ENCODE data around the gene NTRK3. TPM values are rescaled to one million over a fixed set of nuclear protein-coding genes. Genes with fewer than 3 reads are reported as not detected.

The NTRK3 gene
- polyA plus RNA-seq, 1 donor (not counting 4 experiments of a cell fraction or from before 2014, with no cell fraction given), result not detected

DNA sequence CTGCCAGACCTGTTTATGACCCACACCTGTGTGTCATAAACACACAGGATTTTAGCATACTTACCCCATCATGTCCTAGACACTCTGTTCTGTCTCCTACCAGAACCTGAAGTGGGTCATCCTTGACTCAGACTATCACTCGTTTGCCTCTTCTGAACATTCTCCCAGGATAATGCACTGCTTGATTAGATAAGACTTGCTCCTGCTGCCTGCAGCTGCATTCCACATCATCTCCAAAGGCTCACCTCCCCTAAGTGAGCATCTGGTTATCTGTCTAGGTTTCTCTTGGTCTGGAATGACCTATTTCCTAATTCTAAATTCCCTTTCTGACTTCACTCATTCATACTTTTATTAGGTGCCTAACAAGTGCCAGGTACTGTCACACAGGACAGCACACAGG lies 332.1 kb downstream of the NTRK3 start:
- no peaks in the 10 kb centered on the region for H3K79me2 ChIP-seq (ENCODE audit: control insufficient read depth, insufficient read depth, low read length)
- no peaks in the 10 kb centered on the region for H3K9me3 ChIP-seq (ENCODE audit: control insufficient read depth, low read depth, low read length)
- no peaks in the 10 kb centered on the region for H3K9me1 ChIP-seq (ENCODE audit: control insufficient read depth, extremely low read depth, insufficient read depth, low read length)
- dilution Hi-C loops (cut with MboI; ENCODE audit: extremely low pct_ligation_motif_present, low sequenced_read_pairs), result no loop called here
- no peak overlapping the region for H3K9ac ChIP-seq (ENCODE audit: control insufficient read depth, extremely low read depth, insufficient read depth, low read length)
- H3K27ac ChIP-seq (ENCODE audit: control insufficient read depth, insufficient read depth, low read length), result no peak overlapping the region
- no peaks in the 10 kb centered on the region for H3K4me1 ChIP-seq (ENCODE audit: control insufficient read depth, extremely low read depth, insufficient read depth, low read length)
- FAIRE-seq (no peak), DNase-seq (ENCODE audit: low read depth, low spot score) (no peak)
- H2AFZ ChIP-seq (ENCODE audit: control insufficient read depth, low read length), result no peak overlapping the region
- H3K4me3 ChIP-seq (ENCODE audit: control insufficient read depth in 2 of 3, extremely low read depth in 1 of 3, insufficient read depth in 2 of 3, low read depth in 1 of 3, low read length in 3 of 3), result no peak overlapping the region
- H3K27me3 ChIP-seq (ENCODE audit: control insufficient read depth, extremely low read depth, insufficient read depth, low read length), result no peaks in the 10 kb centered on the region
- TF ChIP-seq EZH2 (IDR thresholded peaks at IDR 0.05; ENCODE audit: low read length), result no peak
- no peaks in the 10 kb centered on the region for H3K36me3 ChIP-seq (ENCODE audit: control insufficient read depth in 2 of 2, extremely low read depth in 1 of 2, insufficient read depth in 2 of 2, low read length in 2 of 2)
- no peaks in the 10 kb centered on the region for H4K20me1 ChIP-seq (ENCODE audit: control insufficient read depth, extremely low read depth, insufficient read depth, low read length)
- H3K4me2 ChIP-seq (ENCODE audit: control insufficient read depth, extremely low read depth, insufficient read depth, low read depth, low read length), result no peak overlapping the region

DNA sequence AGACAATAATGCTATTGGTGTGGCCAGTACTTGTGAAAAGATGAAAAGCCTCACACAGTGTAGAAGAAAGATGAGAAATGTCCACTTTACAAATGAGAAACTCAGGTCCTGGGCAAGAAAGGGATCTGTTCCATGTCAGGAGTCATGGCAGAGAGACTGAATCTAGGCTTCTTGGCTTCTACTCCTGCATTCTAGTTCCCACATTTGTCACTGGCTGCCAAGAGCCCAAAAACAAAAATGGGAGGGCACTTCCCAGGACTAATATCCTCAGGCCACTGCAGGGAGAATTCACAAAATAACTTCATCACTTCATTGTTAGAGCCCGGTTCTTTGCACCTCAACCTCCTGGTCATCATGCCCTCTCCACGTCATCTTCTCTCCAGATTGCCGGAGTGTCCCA lies 337.5 kb downstream of the NTRK3 start:
- Histone ChIP-seq H3K4me3 (ENCODE audit: control insufficient read depth in 2 of 3, extremely low read depth in 1 of 3, insufficient read depth in 2 of 3, low read depth in 1 of 3, low read length in 3 of 3) (no peak overlapping the region), H3K4me1 (ENCODE audit: control insufficient read depth, extremely low read depth, insufficient read depth, low read length) (no peaks in the 10 kb centered on the region), H4K20me1 (ENCODE audit: control insufficient read depth, extremely low read depth, insufficient read depth, low read length) (no peaks in the 10 kb centered on the region), H3K27me3 (ENCODE audit: control insufficient read depth, extremely low read depth, insufficient read depth, low read length) (no peaks in the 10 kb centered on the region), H3K36me3 (ENCODE audit: control insufficient read depth in 2 of 2, extremely low read depth in 1 of 2, insufficient read depth in 2 of 2, low read length in 2 of 2) (no peaks in the 10 kb centered on the region), H3K9ac (ENCODE audit: control insufficient read depth, extremely low read depth, insufficient read depth, low read length) (no peak overlapping the region), H3K4me2 (ENCODE audit: control insufficient read depth, extremely low read depth, insufficient read depth, low read depth, low read length) (no peak overlapping the region), H3K27ac (ENCODE audit: control insufficient read depth, insufficient read depth, low read length) (no peak overlapping the region), H3K79me2 (ENCODE audit: control insufficient read depth, insufficient read depth, low read length) (no peaks in the 10 kb centered on the region), H3K9me1 (ENCODE audit: control insufficient read depth, extremely low read depth, insufficient read depth, low read length) (no peaks in the 10 kb centered on the region), H3K9me3 (ENCODE audit: control insufficient read depth, low read depth, low read length) (no peaks in the 10 kb centered on the region), H2AFZ (ENCODE audit: control insufficient read depth, low read length) (no peak overlapping the region)
- dilution Hi-C loops (cut with MboI; ENCODE audit: extremely low pct_ligation_motif_present, low sequenced_read_pairs), result no loop called here
- TF ChIP-seq EZH2 (IDR thresholded peaks at IDR 0.05; ENCODE audit: low read length), result no peak
- TF ChIP-seq, protein P1, sequence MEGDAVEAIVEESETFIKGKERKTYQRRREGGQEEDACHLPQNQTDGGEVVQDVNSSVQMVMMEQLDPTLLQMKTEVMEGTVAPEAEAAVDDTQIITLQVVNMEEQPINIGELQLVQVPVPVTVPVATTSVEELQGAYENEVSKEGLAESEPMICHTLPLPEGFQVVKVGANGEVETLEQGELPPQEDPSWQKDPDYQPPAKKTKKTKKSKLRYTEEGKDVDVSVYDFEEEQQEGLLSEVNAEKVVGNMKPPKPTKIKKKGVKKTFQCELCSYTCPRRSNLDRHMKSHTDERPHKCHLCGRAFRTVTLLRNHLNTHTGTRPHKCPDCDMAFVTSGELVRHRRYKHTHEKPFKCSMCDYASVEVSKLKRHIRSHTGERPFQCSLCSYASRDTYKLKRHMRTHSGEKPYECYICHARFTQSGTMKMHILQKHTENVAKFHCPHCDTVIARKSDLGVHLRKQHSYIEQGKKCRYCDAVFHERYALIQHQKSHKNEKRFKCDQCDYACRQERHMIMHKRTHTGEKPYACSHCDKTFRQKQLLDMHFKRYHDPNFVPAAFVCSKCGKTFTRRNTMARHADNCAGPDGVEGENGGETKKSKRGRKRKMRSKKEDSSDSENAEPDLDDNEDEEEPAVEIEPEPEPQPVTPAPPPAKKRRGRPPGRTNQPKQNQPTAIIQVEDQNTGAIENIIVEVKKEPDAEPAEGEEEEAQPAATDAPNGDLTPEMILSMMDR (optimal IDR thresholded peaks at IDR 0.05 in 1 of 3, IDR thresholded peaks at IDR 0.05 in 1 of 3, conservative IDR thresholded peaks at IDR 0.05 in 1 of 3; ENCODE audit: extremely low read depth in 1 of 3, insufficient read depth in 2 of 3, low read length in 3 of 3), result no peak
- DNase-seq (ENCODE audit: low read depth, low spot score) (no peak), FAIRE-seq (no peak)

DNA sequence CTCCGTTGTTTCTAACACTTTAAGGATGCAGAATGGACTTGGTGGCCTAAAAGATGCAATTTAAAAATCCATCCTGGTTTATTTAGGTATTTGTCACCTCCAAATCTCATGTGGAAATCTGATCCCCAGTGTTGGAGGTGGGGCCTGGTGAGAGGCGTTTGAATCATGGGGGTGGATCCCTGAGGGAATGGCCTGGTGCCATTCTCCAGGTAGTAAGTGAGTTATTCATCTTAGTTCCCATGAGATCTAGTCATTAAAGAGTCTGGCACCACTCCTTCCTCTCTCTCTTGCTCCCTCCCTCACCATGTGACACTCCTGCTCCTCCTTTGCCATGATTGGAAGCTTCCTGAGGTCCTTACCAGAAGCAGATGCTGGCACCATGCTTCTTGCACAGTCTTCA lies 339.1 kb downstream of the NTRK3 start:
- H3K4me3 ChIP-seq (ENCODE audit: control insufficient read depth in 2 of 3, extremely low read depth in 1 of 3, insufficient read depth in 2 of 3, low read depth in 1 of 3, low read length in 3 of 3), result no peak overlapping the region
- no peak overlapping the region for H3K9ac ChIP-seq (ENCODE audit: control insufficient read depth, extremely low read depth, insufficient read depth, low read length)
- H3K79me2 ChIP-seq (ENCODE audit: control insufficient read depth, insufficient read depth, low read length), result no peaks in the 10 kb centered on the region
- H3K27ac ChIP-seq (ENCODE audit: control insufficient read depth, insufficient read depth, low read length), result no peak overlapping the region
- no peaks in the 10 kb centered on the region for H3K9me3 ChIP-seq (ENCODE audit: control insufficient read depth, low read depth, low read length)
- no peak for FAIRE-seq
- H3K4me1 ChIP-seq (ENCODE audit: control insufficient read depth, extremely low read depth, insufficient read depth, low read length), result no peaks in the 10 kb centered on the region
- no peak overlapping the region for H3K4me2 ChIP-seq (ENCODE audit: control insufficient read depth, extremely low read depth, insufficient read depth, low read depth, low read length)
- DNase-seq (ENCODE audit: low read depth, low spot score), result no peak
- no peaks in the 10 kb centered on the region for H3K36me3 ChIP-seq (ENCODE audit: control insufficient read depth in 2 of 2, extremely low read depth in 1 of 2, insufficient read depth in 2 of 2, low read length in 2 of 2)
- no peaks in the 10 kb centered on the region for H3K27me3 ChIP-seq (ENCODE audit: control insufficient read depth, extremely low read depth, insufficient read depth, low read length)
- no peak overlapping the region for H2AFZ ChIP-seq (ENCODE audit: control insufficient read depth, low read length)
- dilution Hi-C loops (cut with MboI; ENCODE audit: extremely low pct_ligation_motif_present, low sequenced_read_pairs), result no loop called here
- no peaks in the 10 kb centered on the region for H4K20me1 ChIP-seq (ENCODE audit: control insufficient read depth, extremely low read depth, insufficient read depth, low read length)
- TF ChIP-seq, protein P1 (optimal IDR thresholded peaks at IDR 0.05 in 1 of 3, IDR thresholded peaks at IDR 0.05 in 1 of 3, conservative IDR thresholded peaks at IDR 0.05 in 1 of 3; ENCODE audit: extremely low read depth in 1 of 3, insufficient read depth in 2 of 3, low read length in 3 of 3), result no peak
- TF ChIP-seq EZH2 (IDR thresholded peaks at IDR 0.05; ENCODE audit: low read length), result no peak
- H3K9me1 ChIP-seq (ENCODE audit: control insufficient read depth, extremely low read depth, insufficient read depth, low read length), result no peaks in the 10 kb centered on the region
